ENCODE measurements around the gene L2HGDH. TPM values are rescaled to one million over a fixed set of nuclear protein-coding genes. Genes with fewer than 3 reads are reported as not detected.
A peak's percentile ranks its signal among the peaks of the same experiment; 100 is the strongest.

L2HGDH gene
- total RNA-seq, 1 donor from 2014 or later: 5.2 TPM

GRCh38 chr14:50225974-50226297 lies 86.1 kb downstream of the L2HGDH start:
- H3K27ac Mint-ChIP-seq (ENCODE audit: unreplicated experiment): no peak overlapping the region
- H3K27me3 Mint-ChIP-seq (ENCODE audit: low read depth, unreplicated experiment): no peaks in the 10 kb centered on the region
- H3K36me3 Mint-ChIP-seq (ENCODE audit: low read depth, unreplicated experiment): peaks cover 5% of the 10 kb centered on the region
- H3K4me1 ChIP-seq (ENCODE audit: insufficient read depth, low read length): peaks cover 18% of the 10 kb centered on the region
- H3K4me3 Mint-ChIP-seq (ENCODE audit: unreplicated experiment): no peak overlapping the region
- no peaks in the 10 kb centered on the region for H3K9me3 Mint-ChIP-seq (ENCODE audit: unreplicated experiment)
- DNase-seq (ENCODE audit: low read depth) (no peak), FAIRE-seq (no peak)
- no peak overlapping the region for H2AFZ ChIP-seq (ENCODE audit: low read depth, low read length)
- no peaks in the 10 kb centered on the region for H3K27me3 ChIP-seq (ENCODE audit: insufficient read depth, low read length)
- no peaks in the 10 kb centered on the region for H3K9me3 ChIP-seq (ENCODE audit: insufficient read depth, low read depth, low read length)
- H3K4me3 ChIP-seq (ENCODE audit: insufficient read depth, low read depth, low read length): peak overlapping the region; percentile 19
- TF ChIP-seq CTCF (IDR thresholded peaks at IDR 0.05; ENCODE audit: insufficient read depth, low read depth, low read length) (no peak), EZH2 (IDR thresholded peaks at IDR 0.05; ENCODE audit: insufficient read depth, low read length) (no peak)
- no peak overlapping the region for H3K27ac ChIP-seq (ENCODE audit: low read depth, low read length)
- peak overlapping the region; percentile 71 for H3K4me2 ChIP-seq (ENCODE audit: low read length)
- H3K9ac ChIP-seq (ENCODE audit: low read length): peak overlapping the region; percentile 23
- H3K4me1 Mint-ChIP-seq (ENCODE audit: low read depth, unreplicated experiment): peaks cover 11% of the 10 kb centered on the region
- peaks cover 81% of the 10 kb centered on the region for H4K20me1 ChIP-seq (ENCODE audit: insufficient read depth, low read length)
- no peaks in the 10 kb centered on the region for H3K36me3 ChIP-seq (ENCODE audit: insufficient read depth, low read length)
- peaks cover 95% of the 10 kb centered on the region for H3K79me2 ChIP-seq (ENCODE audit: insufficient read depth, low read length)

- Histone ChIP-seq H3K27ac (ENCODE audit: low read depth, low read length) (no peak overlapping the region), H3K9me3 (ENCODE audit: insufficient read depth, low read depth, low read length) (no peaks in the 10 kb centered on the region), H3K79me2 (ENCODE audit: insufficient read depth, low read length) (peaks cover 95% of the 10 kb centered on the region), H3K36me3 (ENCODE audit: insufficient read depth, low read length) (no peaks in the 10 kb centered on the region), H3K27me3 (ENCODE audit: insufficient read depth, low read length) (no peaks in the 10 kb centered on the region), H4K20me1 (ENCODE audit: insufficient read depth, low read length) (peaks cover 80% of the 10 kb centered on the region), H3K4me2 (ENCODE audit: low read length) (peak overlapping the region; percentile 71), H2AFZ (ENCODE audit: low read depth, low read length) (no peak overlapping the region), H3K9ac (ENCODE audit: low read length) (peak overlapping the region; percentile 23), H3K4me3 (ENCODE audit: insufficient read depth, low read depth, low read length) (peak overlapping the region; percentile 19), H3K4me1 (ENCODE audit: insufficient read depth, low read length) (peaks cover 17% of the 10 kb centered on the region)
- Mint-ChIP-seq H3K4me1 (ENCODE audit: low read depth, unreplicated experiment) (peaks cover 11% of the 10 kb centered on the region), H3K4me3 (ENCODE audit: unreplicated experiment) (no peak overlapping the region), H3K9me3 (ENCODE audit: unreplicated experiment) (no peaks in the 10 kb centered on the region), H3K27me3 (ENCODE audit: low read depth, unreplicated experiment) (no peaks in the 10 kb centered on the region), H3K36me3 (ENCODE audit: low read depth, unreplicated experiment) (peaks cover 5% of the 10 kb centered on the region), H3K27ac (ENCODE audit: unreplicated experiment) (no peak overlapping the region)
- DNase-seq (ENCODE audit: low read depth) (peak; percentile 88), FAIRE-seq (peak; percentile 83)
- TF ChIP-seq EZH2 (IDR thresholded peaks at IDR 0.05; ENCODE audit: insufficient read depth, low read length) (no peak), CTCF (IDR thresholded peaks at IDR 0.05; ENCODE audit: insufficient read depth, low read depth, low read length) (no peak)
Measured at GRCh38 chr14:50225067-50225973, 86.7 kb downstream of the L2HGDH start.
